OCI-LY7 (cell line): ENCODE measurements around the gene ING4. TPM values are rescaled to one million over a fixed set of nuclear protein-coding genes. Genes with fewer than 3 reads are reported as not detected.
A peak's percentile ranks its signal among the peaks of the same experiment; 100 is the strongest.

ENCODE experiments used
- BruUV-seq: library from RNA; stranded (reverse); fragments of 400-500 nt; replicated peaks from 2 replicates; lab custom pipeline; 2021; lab: Mats Ljungman, UMichigan
- CTCF ChIA-PET: fragments of 300-600 bp; sonication (Branson Sonifier 250); formaldehyde crosslinking; loops from one replicate; lab custom pipeline; 2022; ENCODE audit warnings: antibody characterized with exemption; ENCODE audit not compliant: unreplicated experiment; lab: Charles Lee
- POLR2A ChIA-PET: fragments of 300-600 bp; sonication (Branson Sonifier 250); formaldehyde crosslinking; loops from one replicate; lab custom pipeline; 2022; ENCODE audit warnings: antibody characterized with exemption; lab: Charles Lee
- DNase-seq: peaks from one replicate; pipeline ENCODE4 v3.0.0-alpha.2; 2015; ENCODE audit warnings: low spot score
- H2AFZ ChIP-seq: fragments of 200-600 bp; sonication (generic), shearing (Covaris generic); 2 replicates; pipeline ENCODE4 v1.6.1; 2014; ENCODE audit warnings: mild to moderate bottlenecking, antibody characterized with exemption, low read length, moderate library complexity
- H3K27ac ChIP-seq: fragments of 200-600 bp; sonication (generic); 2 replicates; pipeline ENCODE4 v1.5.1; 2014; ENCODE audit warnings: mixed run types, low read depth, mild to moderate bottlenecking, moderate library complexity, low read length, inconsistent platforms; ENCODE audit not compliant: poor library complexity, severe bottlenecking
- H3K36me3 ChIP-seq: fragments of 200-600 bp; sonication (generic); 2 replicates; pipeline ENCODE4 v1.6.1; 2014; ENCODE audit warnings: mild to moderate bottlenecking, antibody characterized with exemption, low read length, moderate library complexity, mixed read lengths; ENCODE audit not compliant: insufficient read depth
- H3K4me1 ChIP-seq: fragments of 200-600 bp; sonication (generic); 2 replicates; pipeline ENCODE4 v1.5.1; 2014; ENCODE audit warnings: mild to moderate bottlenecking, low read length; ENCODE audit not compliant: insufficient read depth, poor library complexity, severe bottlenecking
- H3K4me2 ChIP-seq: fragments of 200-600 bp; sonication (generic); 2 replicates; pipeline ENCODE4 v1.6.1; 2014; ENCODE audit warnings: mild to moderate bottlenecking, low read length
- H3K4me3 ChIP-seq: fragments of 200-600 bp; sonication (generic); 2 replicates; pipeline ENCODE4 v1.5.1; 2014; ENCODE audit warnings: mild to moderate bottlenecking, low read depth, low read length; ENCODE audit not compliant: poor library complexity, severe bottlenecking
- H3K79me2 ChIP-seq: fragments of 200-600 bp; sonication (generic); 2 replicates; pipeline ENCODE4 v1.6.1; 2016; ENCODE audit warnings: low read depth, mild to moderate bottlenecking, low read length, moderate library complexity, mixed read lengths; ENCODE audit not compliant: insufficient read depth
- H3K9me2 ChIP-seq: fragments of 200-600 bp; sonication (generic); 2 replicates; pipeline ENCODE4 v1.6.1; 2016; ENCODE audit warnings: mild to moderate bottlenecking, low read length, mixed read lengths; ENCODE audit not compliant: insufficient read depth
- H3K9me3 ChIP-seq: fragments of 200-600 bp; sonication (generic); 2 replicates; pipeline ENCODE4 v1.6.1; 2014; ENCODE audit warnings: mild to moderate bottlenecking, mixed run types, low read length, mixed read lengths
- H4K20me1 ChIP-seq: fragments of 200-600 bp; sonication (generic); 2 replicates; pipeline ENCODE4 v1.6.1; 2014; ENCODE audit warnings: mild to moderate bottlenecking, antibody characterized with exemption, low read length, moderate library complexity, mixed read lengths; ENCODE audit not compliant: insufficient read depth
- EZH2phosphoT487 ChIP-seq: fragments of 200-600 bp; sonication (generic); IDR thresholded peaks from 2 replicates; pipeline ENCODE4 v1.6.1; 2018; ENCODE audit warnings: low read depth, borderline replicate concordance, mild to moderate bottlenecking, mixed run types, antibody characterized with exemption, low read length, moderate library complexity, mixed read lengths
- intact Hi-C: fragments of 100-400 bp; cut with micrococcal nuclease; formaldehyde crosslinking; loops from one replicate; pipeline ENCODE4 v1.10.0; 2022; ENCODE audit not compliant: unreplicated experiment
- total RNA-seq, 2 experiments: library from RNA; depleted of rRNA in 1 of 2; stranded (reverse); fragments of >200 nt in 1 of 2; shearing (Covaris generic) in 1 of 2; gene quantifications; 2 replicates each; pipeline ENCODE4 v1.2.3, GENCODE V29; 2014 to 2022
- TF ChIP-seq, protein P1 (sequence below): fragments of 200-600 bp; sonication (generic); conservative IDR thresholded peaks from 2 replicates; pipeline ENCODE4 v1.5.1; 2014; ENCODE audit warnings: mild to moderate bottlenecking, antibody characterized with exemption, low read length, moderate library complexity, mixed read lengths

ING4 gene
- total RNA-seq, 2 experiments from 2014 or later: 27.1 to 30.8 TPM

DNA sequence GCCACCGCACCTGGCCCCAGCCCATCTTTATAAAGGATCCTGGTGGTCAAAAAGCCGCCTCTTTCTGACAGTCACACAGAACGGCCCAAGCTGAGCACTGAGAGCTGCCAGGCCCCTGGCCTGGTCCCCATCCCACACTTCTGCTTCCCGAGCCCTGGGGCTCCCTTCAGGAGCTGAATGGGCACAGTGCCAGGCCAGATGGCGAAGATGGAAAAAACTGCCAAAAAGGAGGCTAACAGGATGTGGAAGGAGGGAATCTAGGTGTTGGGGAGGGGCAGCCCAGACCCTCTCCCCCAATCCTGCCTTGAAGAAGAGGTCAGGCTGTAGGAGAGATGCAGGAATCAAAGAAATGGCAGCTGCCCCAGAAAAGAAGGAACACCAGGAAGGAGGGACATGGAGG is 32.2 kb downstream of the ING4 start:
- Histone ChIP-seq H3K4me3 (peak overlapping the region; percentile 68), H2AFZ (peak overlapping the region; percentile 13; the same call in 1 of the 2 replicates), H3K9me2 (no peaks in the 10 kb centered on the region), H3K79me2 (peaks cover 50% of the 10 kb centered on the region; the same call in 1 of the 2 replicates), H3K9me3 (no peaks in the 10 kb centered on the region), H3K4me1 (peaks cover 88% of the 10 kb centered on the region), H3K27ac (peak overlapping the region; percentile 97), H3K4me2 (peak overlapping the region; percentile 94), H3K36me3 (peaks cover 3% of the 10 kb centered on the region; the same call in 1 of the 2 replicates), H4K20me1 (no peaks in the 10 kb centered on the region)
- no TSS peak for BruUV-seq
- TF ChIP-seq, protein P1, sequence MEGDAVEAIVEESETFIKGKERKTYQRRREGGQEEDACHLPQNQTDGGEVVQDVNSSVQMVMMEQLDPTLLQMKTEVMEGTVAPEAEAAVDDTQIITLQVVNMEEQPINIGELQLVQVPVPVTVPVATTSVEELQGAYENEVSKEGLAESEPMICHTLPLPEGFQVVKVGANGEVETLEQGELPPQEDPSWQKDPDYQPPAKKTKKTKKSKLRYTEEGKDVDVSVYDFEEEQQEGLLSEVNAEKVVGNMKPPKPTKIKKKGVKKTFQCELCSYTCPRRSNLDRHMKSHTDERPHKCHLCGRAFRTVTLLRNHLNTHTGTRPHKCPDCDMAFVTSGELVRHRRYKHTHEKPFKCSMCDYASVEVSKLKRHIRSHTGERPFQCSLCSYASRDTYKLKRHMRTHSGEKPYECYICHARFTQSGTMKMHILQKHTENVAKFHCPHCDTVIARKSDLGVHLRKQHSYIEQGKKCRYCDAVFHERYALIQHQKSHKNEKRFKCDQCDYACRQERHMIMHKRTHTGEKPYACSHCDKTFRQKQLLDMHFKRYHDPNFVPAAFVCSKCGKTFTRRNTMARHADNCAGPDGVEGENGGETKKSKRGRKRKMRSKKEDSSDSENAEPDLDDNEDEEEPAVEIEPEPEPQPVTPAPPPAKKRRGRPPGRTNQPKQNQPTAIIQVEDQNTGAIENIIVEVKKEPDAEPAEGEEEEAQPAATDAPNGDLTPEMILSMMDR: no peak
- no peak for TF ChIP-seq EZH2phosphoT487
- ChIA-PET CTCF (no interaction called here), POLR2A (interaction anchor here (0.5 to 1.9 kb wide), 7 partner anchors 10 to 319 kb away, joined by 3 to 7 read pairs (median 4); partner anchors contain the start of gene ACRBP)
- no peak for DNase-seq
- intact Hi-C loops: no loop called here

DNA sequence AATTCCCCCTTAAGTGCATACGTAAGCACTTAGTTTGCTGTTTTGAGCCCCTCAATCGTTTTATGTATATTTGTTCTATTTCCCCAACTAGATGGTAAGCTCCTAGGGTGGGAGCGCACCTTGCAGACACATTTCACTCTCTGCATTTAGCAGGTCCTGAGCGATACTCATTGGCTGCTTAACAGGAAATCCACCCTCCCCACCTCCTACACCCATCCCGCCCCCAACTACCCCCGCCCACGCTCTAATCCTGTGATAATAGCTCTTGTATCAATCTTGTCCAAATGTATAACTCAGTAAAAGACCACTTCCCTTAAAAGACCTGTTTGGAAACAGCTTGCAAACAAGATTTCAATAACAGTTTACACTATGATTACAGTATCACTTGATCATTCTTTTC is 35.3 kb downstream of the ING4 start:
- peak overlapping the region; percentile 3; the same call in 1 of the 2 replicates for H2AFZ ChIP-seq
- intact Hi-C loops: loop anchor here (2.0 kb wide), 1 partner anchor 61 kb away; the partner anchor contains the start of gene ZNF384
- H4K20me1 ChIP-seq: no peaks in the 10 kb centered on the region
- BruUV-seq: no TSS peak
- peak; percentile 84 for DNase-seq
- CTCF ChIA-PET: interaction anchor here (0.6 to 0.7 kb wide), 3 partner anchors 21 to 413 kb away, joined by 4 to 6 read pairs (median 5); partner anchors contain the start of gene PTPN6
- peaks cover 17% of the 10 kb centered on the region; the same call in 1 of the 2 replicates for H3K36me3 ChIP-seq
- H3K27ac ChIP-seq: peak overlapping the region; percentile 86
- H3K4me1 ChIP-seq: peaks cover 79% of the 10 kb centered on the region
- TF ChIP-seq, protein P1: no peak
- no peak for TF ChIP-seq EZH2phosphoT487
- no peaks in the 10 kb centered on the region for H3K9me3 ChIP-seq
- no peaks in the 10 kb centered on the region for H3K9me2 ChIP-seq
- POLR2A ChIA-PET: interaction anchor here (0.6 to 1.7 kb wide), 16 partner anchors 8 to 1388 kb away, joined by 3 to 12 read pairs (median 4); partner anchors contain the start of genes GNB3, LPAR5, TAPBPL and ZNF384
- H3K79me2 ChIP-seq: peaks cover 62% of the 10 kb centered on the region; the same call in 1 of the 2 replicates
- H3K4me3 ChIP-seq: peak overlapping the region; percentile 61
- peak overlapping the region; percentile 87 for H3K4me2 ChIP-seq
